K562 (cell line): ENCODE measurements around the gene OR5T2. TPM values are rescaled to one million over a fixed set of nuclear protein-coding genes. Genes with fewer than 3 reads are reported as not detected.

Experiments
- ATAC-seq: fragments of 200-7000 bp; cut with Tn5 transposase; 3 replicates; pipeline ENCODE4 v1.9.1; 2020; ENCODE audit warnings: moderate library complexity
- Bru-seq: library from RNA; stranded (reverse); fragments of 400-500 nt; gene quantifications from one replicate; lab custom pipeline; 2021; lab: Mats Ljungman, UMichigan
- BruChase-seq, 2 experiments: library from RNA; stranded (reverse); fragments of 400-500 nt; gene quantifications; one replicate each; lab custom pipeline; 2021; lab: Mats Ljungman, UMichigan
- BruUV-seq: library from RNA; stranded (reverse); fragments of 400-500 nt; replicated peaks from 2 replicates; lab custom pipeline; 2021; lab: Mats Ljungman, UMichigan
- CTCF ChIA-PET: fragments of 300-600 bp; formaldehyde crosslinking; extraction: SDS; loops from one replicate; lab custom pipeline; 2021; ENCODE audit warnings: low intra/inter-chr PET ratio; lab: Yijun Ruan, JAX
- POLR2A ChIA-PET: fragments of 300-600, 350-650 bp; sonication (Branson Sonifier 250); formaldehyde crosslinking; extraction: SDS; loops from one replicate; lab custom pipeline; 2021; ENCODE audit warnings: antibody characterized with exemption, inconsistent platforms; lab: Yijun Ruan, JAX
- DNase-seq, 4 experiments: peaks; one replicate each; pipeline versions ENCODE4 v3.0.0 to v3.0.0-alpha.2; 2011 to 2018; ENCODE audit warnings: low spot score in 3 of 4, mixed read lengths in 3 of 4; ENCODE audit errors: extremely low read depth in 1 of 4
- FAIRE-seq: peaks from 2 replicates; lab custom pipeline; 2011; peaks lifted over from hg19 to GRCh38; lab: Jason Lieb, UNC
- H2AFZ ChIP-seq: 2 replicates; pipeline ENCODE4 v1.6.0; 2011; ENCODE audit warnings: low read depth, low read length, control low read depth, inconsistent platforms
- H3K27ac ChIP-seq: fragments of 200-600 bp; 3 replicates; pipeline ENCODE4 v1.8.0; 2011; ENCODE audit warnings: low read depth, mild to moderate bottlenecking, control low read depth, inconsistent platforms, low read length, moderate library complexity, mixed read lengths; ENCODE audit errors: extremely low read depth
- H3K27me3 ChIP-seq, 2 experiments: fragments of 300-600 bp in 1 of 2; 2 replicates in 1 of 2; 3 replicates in 1 of 2; pipeline versions ENCODE4 v1.6.0 to v1.8.0; 2011; ENCODE audit warnings: inconsistent platforms in 2 of 2, low read length in 2 of 2, mild to moderate bottlenecking in 1 of 2, mixed read lengths in 1 of 2, moderate library complexity in 1 of 2; ENCODE audit not compliant: control insufficient read depth in 2 of 2, insufficient read depth in 2 of 2
- H3K36me3 ChIP-seq: fragments of 300-600 bp; 3 replicates; pipeline ENCODE4 v1.8.0; 2011; ENCODE audit warnings: mild to moderate bottlenecking, low read length, inconsistent platforms; ENCODE audit not compliant: control insufficient read depth, insufficient read depth
- H3K4me1 ChIP-seq, 2 experiments: fragments of 200-600 bp in 1 of 2; replicated peaks in 1 of 2; 2 replicates in 1 of 2; 3 replicates in 1 of 2; pipeline versions ENCODE4 v1.5.1 to v1.8.0; 2011; ENCODE audit warnings: inconsistent platforms in 2 of 2, low read length in 2 of 2, mild to moderate bottlenecking in 1 of 2, mixed read lengths in 1 of 2, moderate library complexity in 1 of 2; ENCODE audit not compliant: control insufficient read depth in 2 of 2, insufficient read depth in 2 of 2
- H3K4me2 ChIP-seq: 2 replicates; pipeline ENCODE4 v1.6.1; 2011; ENCODE audit warnings: low read length, control low read depth, inconsistent platforms, mixed read lengths; ENCODE audit not compliant: insufficient read depth
- H3K4me3 ChIP-seq: fragments of 200-600 bp; sonication (generic), shearing (Covaris generic); 2 replicates; pipeline ENCODE4 v1.5.1; 2016; ENCODE audit warnings: control low read depth, inconsistent platforms
- H3K79me2 ChIP-seq: fragments of 200-600 bp; 3 replicates; pipeline ENCODE4 v1.8.0; 2011; ENCODE audit warnings: low read length, inconsistent platforms; ENCODE audit not compliant: control insufficient read depth, insufficient read depth
- H3K9ac ChIP-seq, 2 experiments: 2 replicates each; pipeline versions ENCODE4 v1.6.0 to v1.6.1; 2011; ENCODE audit warnings: low read depth in 2 of 2, low read length in 2 of 2, control low read depth in 1 of 2, inconsistent platforms in 1 of 2, mild to moderate bottlenecking in 1 of 2, mixed read lengths in 1 of 2; ENCODE audit not compliant: insufficient read depth in 1 of 2
- H3K9me1 ChIP-seq: one replicate; pipeline ENCODE4 v1.6.0; 2011; ENCODE audit warnings: inconsistent platforms, mild to moderate bottlenecking, low read length, moderate library complexity; ENCODE audit not compliant: control insufficient read depth, insufficient read depth
- H3K9me3 ChIP-seq: replicated peaks from 2 replicates; pipeline ENCODE4 v1.5.1; 2011; ENCODE audit warnings: low read depth, low read length, inconsistent platforms; ENCODE audit not compliant: control insufficient read depth, insufficient read depth
- H4K20me1 ChIP-seq: replicated peaks from 2 replicates; pipeline ENCODE4 v1.6.1; 2011; ENCODE audit warnings: low read length, inconsistent platforms, mixed read lengths; ENCODE audit not compliant: control insufficient read depth, insufficient read depth
- NFE2 ChIP-seq: IDR thresholded peaks from 2 replicates; pipeline ENCODE4 v1.6.1; 2014; ENCODE audit warnings: antibody characterized with exemption, low read depth
- SMAD3 ChIP-seq: fragments of 450-650 bp; formaldehyde crosslinking; conservative IDR thresholded peaks from 2 replicates; pipeline ENCODE4 v1.4.0; 2020; ENCODE audit warnings: mild to moderate bottlenecking
- TAF7 ChIP-seq: fragments of 450-650 bp; IDR thresholded peaks from 2 replicates; pipeline ENCODE4 v1.6.1; 2016; ENCODE audit warnings: missing genetic modification characterization, missing compliant biosample characterization
- ZBTB9 ChIP-seq: fragments of 450-650 bp; formaldehyde crosslinking; IDR thresholded peaks from 2 replicates; pipeline ENCODE4 v1.4.0; 2020; ENCODE audit warnings: mild to moderate bottlenecking, moderate library complexity
- ZNF354B ChIP-seq: fragments of 250-450 bp; sonication (Bioruptor Pico); IDR thresholded peaks from 2 replicates; pipeline ENCODE4 v1.4.0; 2020
- ZNF395 ChIP-seq: fragments of 200-800 bp; sonication (Bioruptor generic); IDR thresholded peaks from 2 replicates; pipeline ENCODE4 v1.6.1; 2017; ENCODE audit warnings: missing genetic modification characterization, missing compliant biosample characterization
- ZNF431 ChIP-seq: sonication (generic); formaldehyde crosslinking; IDR thresholded peaks from 2 replicates; pipeline ENCODE4 v1.8.0; 2022; ENCODE audit warnings: mild to moderate bottlenecking, missing genetic modification reagents
- WGBS: fragments of 100-300 bp; shearing (Covaris generic); methylation state at CpG from one replicate; pipeline ENCODE4 v1.1.6; 2016; ENCODE audit warnings: low coverage, mixed read lengths; ENCODE audit not compliant: insufficient coverage; ENCODE audit errors: missing lambda C conversion rate; 5-methylcytosine and 5-hydroxymethylcytosine counted together
- in situ Hi-C: fragments of 300-500 bp; cut with MboI; formaldehyde crosslinking; loops from 4 replicates; pipeline ENCODE4 v1.15.0; 2018; ENCODE audit warnings: inconsistent platforms, mixed read lengths
- intact Hi-C: fragments of 100-400 bp; cut with micrococcal nuclease; formaldehyde crosslinking; loops from 2 replicates; pipeline ENCODE4 v1.14.2; 2022
- long read RNA-seq, 3 experiments: library from polyadenylated mRNA in 2 of 3; library from RNA in 1 of 3; unstranded in 2 of 3; stranded (forward) in 1 of 3; transcript quantifications; one replicate each; pipeline ENCODE4 v2.0.0, GENCODE V29; 2019 to 2022
- polyA minus RNA-seq, 3 experiments: library from RNA; depleted of rRNA, polyadenylated mRNA; stranded (reverse); fragments of >200 nt; gene quantifications; 2 replicates each; pipeline ENCODE4 v1.2.3, GENCODE V29; 2011
- polyA plus RNA-seq, 8 experiments: library from polyadenylated mRNA; depleted of rRNA in 4 of 8; stranded (reverse) in 5 of 8; unstranded in 3 of 8; fragments of >200 nt; fragmentation: Nextera tagmentation in 2 of 8; fragmentation: Illumina TruSeq in 1 of 8; extraction: Ambion mirVana in 2 of 8; extraction: Trizol in 1 of 8; gene quantifications; 2 replicates each; pipeline versions ENCODE4 v1.2.1 to v1.2.3, GENCODE V29; 2011 to 2014; ENCODE audit warnings: inconsistent platforms in 1 of 8, missing spikeins in 1 of 8
- total RNA-seq, 7 experiments: library from RNA; depleted of rRNA in 6 of 7; stranded (reverse); fragments of >200 nt in 6 of 7; fragmentation: Illumina TruSeq in 2 of 7; extraction: Trizol in 2 of 7; gene quantifications; 2 replicates each; pipeline versions ENCODE4 v1.2.1 to v1.2.3, GENCODE V29; 2011 to 2021; ENCODE audit warnings: low replicate concordance in 1 of 7
- TF ChIP-seq, protein P1 (sequence below), 2 experiments: fragments of 250-450 bp in 1 of 2; fragments of 450-650 bp in 1 of 2; sonication (Bioruptor Pico) in 1 of 2; IDR thresholded peaks; 2 replicates each; pipeline versions ENCODE4 v1.6.1 to v1.8.0; 2016 to 2021; ENCODE audit warnings: mild to moderate bottlenecking in 2 of 2, moderate library complexity in 2 of 2, missing compliant biosample characterization in 1 of 2, missing genetic modification characterization in 1 of 2
- TF ChIP-seq, protein P2 (sequence below): fragments of 250-450 bp; sonication (Bioruptor Pico); IDR thresholded peaks from 2 replicates; pipeline ENCODE4 v1.5.0; 2021; ENCODE audit warnings: mild to moderate bottlenecking, moderate library complexity
- TF ChIP-seq, protein P3 (sequence below): fragments of 250-450 bp; sonication (Bioruptor Pico); IDR thresholded peaks from 2 replicates; pipeline ENCODE4 v1.5.0; 2020; ENCODE audit warnings: mild to moderate bottlenecking

OR5T2 gene
- not detected in 2 replicates for total RNA-seq (2011; cell fraction: chromatin; rRNA removed; ENCODE audit: low replicate concordance)
- total RNA-seq (2011; cell fraction: nucleolus; rRNA removed), result not detected in 2 replicates
- total RNA-seq (2011; cell fraction: nucleoplasm; rRNA removed), result not detected in 2 replicates
- not detected in 2 replicates for total RNA-seq (2014; rRNA removed)
- total RNA-seq (2014; rRNA removed; fragmentation: Illumina TruSeq; extraction: Trizol), result not detected in 2 replicates
- total RNA-seq (2015; rRNA removed; fragmentation: Illumina TruSeq; extraction: Trizol), result not detected in 2 replicates
- total RNA-seq (2021), result not detected in 2 replicates
- polyA plus RNA-seq (2011; rRNA removed), result not detected in 2 replicates
- polyA plus RNA-seq (2011; cell fraction: cytosol; rRNA removed), result not detected in 2 replicates
- polyA plus RNA-seq (2011; cell fraction: nucleus; rRNA removed), result not detected in 2 replicates
- not detected in 2 replicates for polyA plus RNA-seq (2012)
- not detected in 2 replicates for polyA plus RNA-seq (2014; fragmentation: Illumina TruSeq; extraction: Trizol)
- polyA plus RNA-seq (2014; fragmentation: Nextera tagmentation; extraction: Ambion mirVana), result not detected
- not detected in 2 replicates for polyA plus RNA-seq (2014; rRNA removed)
- polyA minus RNA-seq (2011; rRNA and poly(A)+ RNA removed), result not detected in 2 replicates
- polyA minus RNA-seq (2011; cell fraction: cytosol; rRNA and poly(A)+ RNA removed), result not detected in 2 replicates
- polyA minus RNA-seq (2011; cell fraction: nucleus; rRNA and poly(A)+ RNA removed), result not detected in 2 replicates
- not detected for Bru-seq, nascent RNA
- BruChase-seq, experiment 1, labeled RNA remaining after a 2-hour chase, result not detected
- BruChase-seq, experiment 2, labeled RNA remaining after a 6-hour chase, result not detected
- long read RNA-seq, experiment 1, result 0 reads
- long read RNA-seq, experiment 2, result 0 reads
- long read RNA-seq, experiment 3, result 0 reads

GRCh38 chr11:56234155-56234554 lies at the start of gene OR5T2:
Gene OR5T2, minus strand, starts transcription at chr11:56234255. Its CDS starts 1,193 bp downstream, at chr11:56233062.
- H3K79me2 ChIP-seq, result no peaks in the 10 kb centered on the region
- H3K9me3 ChIP-seq, result no peaks in the 10 kb centered on the region; the same call in 1 of the 2 replicates
- ChIA-PET POLR2A (no interaction called here), CTCF (no interaction called here)
- WGBS, result 0% methylated on average over 1 of the region's 1 CpG
- no peak within 1 kb of the TSS for H3K4me2 ChIP-seq
- H3K4me1 ChIP-seq, result no peaks in the 10 kb centered on the region
- intact Hi-C loops, result loop anchor here (10.0 kb wide), 1 partner anchor 49 kb away; no protein-coding TSS in a partner anchor
- no peaks in the 10 kb centered on the region for H3K36me3 ChIP-seq
- H4K20me1 ChIP-seq, result no peaks in the 10 kb centered on the region
- H3K27ac ChIP-seq, result no peak within 1 kb of the TSS
- in situ Hi-C loops, result no loop called here
- no peak for ATAC-seq
- no peaks in the 10 kb centered on the region for H3K27me3 ChIP-seq
- no TSS peak for BruUV-seq
- no peaks in the 10 kb centered on the region for H3K9me1 ChIP-seq
- no peak within 1 kb of the TSS for H3K4me3 ChIP-seq
- no peak within 1 kb of the TSS for H2AFZ ChIP-seq
- H3K9ac ChIP-seq, result no peak within 1 kb of the TSS
- no peak for DNase-seq
- no peak for FAIRE-seq
- TF ChIP-seq TAF7 (no peak), ZBTB9 (CRISPR knock-in tag) (no peak), SMAD3 (CRISPR knock-in tag) (no peak), ZNF395 (CRISPR knock-in tag) (no peak), ZNF431 (CRISPR knock-in tag) (no peak), NFE2 (no peak), ZNF354B (CRISPR knock-in tag) (no peak)
- TF ChIP-seq, protein P1, sequence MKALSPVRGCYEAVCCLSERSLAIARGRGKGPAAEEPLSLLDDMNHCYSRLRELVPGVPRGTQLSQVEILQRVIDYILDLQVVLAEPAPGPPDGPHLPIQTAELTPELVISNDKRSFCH (CRISPR knock-in tag; IDR thresholded peaks at IDR 0.05), result no peak
- TF ChIP-seq, protein P1 (tag; IDR thresholded peaks at IDR 0.05), result no peak
- TF ChIP-seq, protein P2, sequence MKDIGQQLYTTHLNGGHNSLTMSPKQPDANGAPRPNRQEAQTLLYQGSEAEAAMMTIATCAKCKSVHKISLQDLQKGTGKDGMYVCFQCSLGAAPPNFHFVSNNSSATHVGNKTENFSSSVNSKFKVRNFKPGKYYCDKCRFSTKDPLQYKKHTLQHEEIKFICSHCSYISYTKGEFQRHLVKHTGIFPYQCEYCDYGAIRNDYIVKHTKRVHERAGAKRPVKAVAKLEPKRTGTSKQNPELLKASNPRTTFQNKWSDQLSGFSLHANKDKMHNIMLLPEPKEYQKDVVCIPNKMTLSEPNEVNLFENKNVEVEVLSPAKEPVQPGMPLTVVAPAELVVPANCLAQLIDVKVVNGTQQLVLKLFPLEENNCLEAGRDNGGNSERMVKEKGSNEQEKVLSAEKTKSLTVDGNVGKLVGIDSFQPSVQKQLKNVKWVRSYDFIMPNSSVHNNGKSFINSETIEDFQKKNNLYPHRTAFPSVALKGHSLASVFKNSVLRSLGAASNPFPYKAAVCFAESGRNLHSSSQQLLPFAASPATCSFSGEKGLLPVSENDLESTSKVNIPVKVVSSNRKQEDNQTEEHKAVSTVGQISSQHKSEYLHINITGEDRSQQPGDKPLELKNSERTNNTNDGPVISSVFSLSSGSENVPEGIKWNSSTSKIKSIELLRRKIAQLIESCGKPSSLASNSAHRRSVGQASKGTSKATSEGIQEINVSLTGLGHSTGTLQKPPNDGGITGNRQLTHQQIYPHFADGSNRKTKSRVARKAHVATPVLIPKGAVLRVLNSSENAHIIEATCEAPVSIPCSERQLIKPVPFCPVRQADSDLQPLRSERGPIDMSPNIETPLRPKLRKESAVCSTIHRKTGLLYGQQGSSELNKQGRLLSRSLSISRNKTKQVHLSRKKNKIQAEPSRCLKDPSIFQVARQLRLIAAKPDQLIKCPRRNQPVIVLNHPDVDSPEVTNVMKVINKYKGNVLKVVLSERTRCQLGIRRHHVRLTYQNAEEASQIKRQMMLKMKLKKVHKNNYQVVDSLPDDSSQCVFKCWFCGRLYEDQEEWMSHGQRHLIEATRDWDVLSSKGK (CRISPR knock-in tag), result no peak
- TF ChIP-seq, protein P3, sequence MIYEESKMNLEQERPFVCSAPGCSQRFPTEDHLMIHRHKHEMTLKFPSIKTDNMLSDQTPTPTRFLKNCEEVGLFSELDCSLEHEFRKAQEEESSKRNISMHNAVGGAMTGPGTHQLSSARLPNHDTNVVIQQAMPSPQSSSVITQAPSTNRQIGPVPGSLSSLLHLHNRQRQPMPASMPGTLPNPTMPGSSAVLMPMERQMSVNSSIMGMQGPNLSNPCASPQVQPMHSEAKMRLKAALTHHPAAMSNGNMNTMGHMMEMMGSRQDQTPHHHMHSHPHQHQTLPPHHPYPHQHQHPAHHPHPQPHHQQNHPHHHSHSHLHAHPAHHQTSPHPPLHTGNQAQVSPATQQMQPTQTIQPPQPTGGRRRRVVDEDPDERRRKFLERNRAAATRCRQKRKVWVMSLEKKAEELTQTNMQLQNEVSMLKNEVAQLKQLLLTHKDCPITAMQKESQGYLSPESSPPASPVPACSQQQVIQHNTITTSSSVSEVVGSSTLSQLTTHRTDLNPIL (CRISPR knock-in tag), result no peak
